AG20443 (cell line): ENCODE results near the gene ELFN1.

ENCODE experiments used
- DNase-seq: peaks from one replicate; pipeline ENCODE4 v3.0.0; 2012; ENCODE audit warnings: low spot score, mixed read lengths

Gene ELFN1

GRCh38 chr7:1794888-1795542 lies 124.9 kb downstream of the ELFN1 start:
- DNase-seq: no peak
